BJ (cell line): Measurements from ENCODE around the gene MMP13. TPM values are rescaled to one million over a fixed set of nuclear protein-coding genes. Genes with fewer than 3 reads are reported as not detected.
"Not testable (repeated sequence)": the region's sequence is repeated elsewhere in the genome, so short reads cannot be mapped to it uniquely, and the experiment has no call there.

ENCODE experiments used
- CTCF ChIA-PET: fragments of 350-600 bp; formaldehyde crosslinking; extraction: SDS; loops from one replicate; lab custom pipeline; 2021; ENCODE audit warnings: antibody characterized with exemption, inconsistent platforms; lab: Yijun Ruan, JAX
- POLR2A ChIA-PET: fragments of 300-600 bp; sonication (Branson Sonifier 250); formaldehyde crosslinking; extraction: SDS; loops from one replicate; lab custom pipeline; 2021; ENCODE audit warnings: antibody characterized with exemption; lab: Charles Lee
- DNase-seq: peaks from one replicate; pipeline ENCODE4 v3.0.0-alpha.2; 2011; ENCODE audit warnings: low read depth
- H3K27me3 ChIP-seq: 2 replicates; pipeline ENCODE4 v1.6.0; 2011; ENCODE audit warnings: low read length; ENCODE audit not compliant: control insufficient read depth, insufficient read depth
- H3K36me3 ChIP-seq: 2 replicates; pipeline ENCODE4 v1.5.1; 2011; ENCODE audit warnings: low read length; ENCODE audit not compliant: control insufficient read depth, insufficient read depth
- H3K4me3 ChIP-seq: 2 replicates; pipeline ENCODE4 v1.5.1; 2011; ENCODE audit warnings: low read depth, mild to moderate bottlenecking, control low read depth, low read length
- polyA minus RNA-seq: library from RNA; depleted of rRNA, polyadenylated mRNA; stranded (reverse); fragments of >200 nt; gene quantifications from 2 replicates; pipeline ENCODE4 v1.2.3, GENCODE V29; 2011; rRNA and poly(A)+ RNA removed
- polyA plus RNA-seq: library from polyadenylated mRNA; depleted of rRNA; stranded (reverse); fragments of >200 nt; gene quantifications from 2 replicates; pipeline ENCODE4 v1.2.3, GENCODE V29; 2011; rRNA removed
- TF ChIP-seq, protein P1 (sequence below): IDR thresholded peaks from 2 replicates; pipeline ENCODE4 v1.5.1; 2011; ENCODE audit warnings: low read depth, mild to moderate bottlenecking, control low read depth, inconsistent platforms, low read length, moderate library complexity; ENCODE audit not compliant: insufficient read depth

Gene MMP13
- polyA plus RNA-seq, result 0.06 TPM in 1 of 2 replicates, not detected in the other
- polyA minus RNA-seq, result not detected in 2 replicates

DNA sequence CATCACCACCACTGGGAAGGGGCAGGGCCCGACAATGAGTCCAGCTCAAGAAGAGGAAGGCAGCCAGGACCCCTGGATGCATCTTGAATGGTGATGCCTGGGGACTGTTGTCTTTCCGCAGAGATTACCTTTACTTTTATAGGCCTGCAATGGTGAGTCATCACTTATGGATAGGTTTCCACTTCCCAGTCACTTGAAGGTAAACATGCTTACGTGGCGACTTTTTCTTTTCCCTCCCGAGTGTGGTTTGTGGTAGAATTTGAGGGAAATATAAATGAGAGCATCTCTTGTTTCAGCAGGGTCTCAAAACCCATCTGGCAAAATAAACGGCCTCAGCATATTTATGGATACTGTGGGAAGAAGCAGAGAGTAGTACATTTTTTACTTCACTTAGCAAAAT lies at the start of gene MMP13:
TSS of gene MMP13 (minus strand) at position 109 of the 400 bp plus-strand sequence. CDS start at position 82, 27 bp downstream.
- Histone ChIP-seq H3K27me3 (no peaks in the 10 kb centered on the region), H3K36me3 (no peaks in the 10 kb centered on the region), H3K4me3 (no peak within 1 kb of the TSS)
- ChIA-PET CTCF (interaction anchor here (1.0 to 1.5 kb wide), 2 partner anchors 14 to 124 kb away, joined by 3 to 5 read pairs; no protein-coding TSS in a partner anchor), POLR2A (no interaction called here)
- DNase-seq, result no peak
- TF ChIP-seq, protein P1, sequence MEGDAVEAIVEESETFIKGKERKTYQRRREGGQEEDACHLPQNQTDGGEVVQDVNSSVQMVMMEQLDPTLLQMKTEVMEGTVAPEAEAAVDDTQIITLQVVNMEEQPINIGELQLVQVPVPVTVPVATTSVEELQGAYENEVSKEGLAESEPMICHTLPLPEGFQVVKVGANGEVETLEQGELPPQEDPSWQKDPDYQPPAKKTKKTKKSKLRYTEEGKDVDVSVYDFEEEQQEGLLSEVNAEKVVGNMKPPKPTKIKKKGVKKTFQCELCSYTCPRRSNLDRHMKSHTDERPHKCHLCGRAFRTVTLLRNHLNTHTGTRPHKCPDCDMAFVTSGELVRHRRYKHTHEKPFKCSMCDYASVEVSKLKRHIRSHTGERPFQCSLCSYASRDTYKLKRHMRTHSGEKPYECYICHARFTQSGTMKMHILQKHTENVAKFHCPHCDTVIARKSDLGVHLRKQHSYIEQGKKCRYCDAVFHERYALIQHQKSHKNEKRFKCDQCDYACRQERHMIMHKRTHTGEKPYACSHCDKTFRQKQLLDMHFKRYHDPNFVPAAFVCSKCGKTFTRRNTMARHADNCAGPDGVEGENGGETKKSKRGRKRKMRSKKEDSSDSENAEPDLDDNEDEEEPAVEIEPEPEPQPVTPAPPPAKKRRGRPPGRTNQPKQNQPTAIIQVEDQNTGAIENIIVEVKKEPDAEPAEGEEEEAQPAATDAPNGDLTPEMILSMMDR, result no peak

DNA sequence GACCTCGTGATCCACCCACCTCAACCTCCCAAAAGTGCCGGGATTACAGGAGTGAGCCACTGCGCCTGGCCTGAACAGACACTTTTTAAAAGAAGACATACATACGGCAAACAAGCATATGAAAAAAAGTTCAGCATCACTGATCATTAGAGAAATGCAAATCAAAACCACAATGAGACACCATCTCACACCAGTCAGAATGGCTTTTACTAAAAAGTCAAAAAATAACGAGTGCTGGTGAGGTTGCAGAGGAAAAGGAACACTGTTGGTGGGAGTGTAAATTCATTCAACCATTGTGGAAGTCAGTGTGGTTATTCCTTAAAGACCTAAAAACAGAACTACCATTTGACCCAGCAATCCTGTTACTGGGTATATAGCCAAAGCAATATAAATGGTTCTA lies 48.7 kb upstream of the MMP13 start:
- H3K27me3 ChIP-seq, CTCF ChIA-PET, H3K4me3 ChIP-seq, DNase-seq, H3K36me3 ChIP-seq, POLR2A ChIA-PET: not testable (repeated sequence)

DNA sequence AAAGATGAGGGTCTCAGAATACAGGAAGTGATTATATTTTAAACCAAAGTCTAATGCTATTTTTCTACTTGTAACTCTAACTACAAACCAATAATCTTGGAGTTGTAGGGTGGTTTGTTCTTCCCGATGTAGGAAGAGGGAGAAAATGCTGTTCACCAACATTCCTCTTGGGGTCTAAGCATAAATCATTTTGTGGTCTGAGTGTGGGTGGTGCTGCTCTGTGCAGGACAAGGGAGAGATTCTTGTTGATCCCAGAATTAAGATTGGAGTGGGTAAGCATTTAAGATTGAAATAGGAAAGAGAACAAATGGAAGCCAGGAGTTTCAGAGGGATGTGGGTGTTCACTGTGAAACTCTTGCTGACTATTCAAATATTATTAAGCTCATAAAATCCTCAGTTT lies 38.6 kb upstream of the MMP13 start:
- DNase-seq, result no peak
- H3K36me3 ChIP-seq, result no peaks in the 10 kb centered on the region
- H3K27me3 ChIP-seq, result no peaks in the 10 kb centered on the region
- POLR2A ChIA-PET, result no interaction called here
- TF ChIP-seq, protein P1, result no peak
- CTCF ChIA-PET, result no interaction called here
- H3K4me3 ChIP-seq, result no peak overlapping the region

DNA sequence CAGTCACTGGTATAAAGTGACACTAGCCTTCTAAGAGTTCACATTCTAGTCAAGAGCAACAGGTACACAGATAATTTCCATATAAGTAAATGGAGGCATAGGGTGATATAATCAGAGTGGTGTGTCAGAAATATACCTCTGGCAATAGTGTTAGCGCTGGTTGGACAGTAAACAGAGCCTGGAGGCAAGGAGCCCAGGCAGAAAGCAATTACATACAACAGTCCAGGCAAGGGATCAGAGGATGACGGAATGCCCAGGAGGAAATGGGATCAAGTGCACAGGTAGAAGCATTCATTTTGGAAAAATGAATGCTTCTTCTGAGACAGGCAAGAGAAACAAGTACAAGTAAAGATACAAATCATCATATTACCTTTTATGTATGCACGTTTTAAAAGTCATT lies 36.2 kb upstream of the MMP13 start:
- Histone ChIP-seq H3K4me3 (no peak overlapping the region), H3K36me3 (no peaks in the 10 kb centered on the region), H3K27me3 (no peaks in the 10 kb centered on the region)
- TF ChIP-seq, protein P1, result no peak
- no peak for DNase-seq
- CTCF ChIA-PET, result no interaction called here
- POLR2A ChIA-PET, result no interaction called here

DNA sequence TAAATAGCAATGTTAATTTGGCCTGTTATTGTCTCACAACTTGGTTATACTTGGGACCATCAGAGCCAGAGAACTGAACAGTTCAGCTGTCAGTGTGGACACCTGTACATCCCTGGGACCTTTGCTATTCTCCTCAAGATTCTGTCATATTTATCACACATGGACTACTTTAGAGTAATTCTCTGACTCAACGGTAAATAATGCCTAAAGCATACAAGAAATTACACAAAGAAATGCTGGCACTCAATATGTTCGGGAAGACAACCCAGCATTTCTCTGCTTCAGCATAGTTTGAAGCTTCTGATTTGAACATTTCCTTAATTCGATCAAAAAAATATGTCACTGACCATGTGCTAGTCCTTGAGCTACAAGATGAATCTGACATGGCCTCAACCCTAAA lies 34.6 kb upstream of the MMP13 start:
- TF ChIP-seq, protein P1, result no peak
- no peaks in the 10 kb centered on the region for H3K27me3 ChIP-seq
- H3K4me3 ChIP-seq, result no peak overlapping the region
- no peaks in the 10 kb centered on the region for H3K36me3 ChIP-seq
- DNase-seq, result no peak
- POLR2A ChIA-PET, result no interaction called here
- CTCF ChIA-PET, result no interaction called here
